Peyer's patch (tissue), 4 donors: ENCODE data around the gene MCAT.

Experiments
- CTCF ChIP-seq, 6 experiments: fragments of 450-650 bp in 4 of 6; fragments of 200-600 bp in 2 of 6; sonication (generic) in 1 of 6; IDR thresholded peaks; one replicate each; pipeline ENCODE4 v1.5.1; 2017 to 2019; ENCODE audit warnings: antibody characterized with exemption in 6 of 6, mild to moderate bottlenecking in 3 of 6, moderate library complexity in 1 of 6
- POLR2A ChIP-seq, 2 donors: fragments of 450-650 bp; IDR thresholded peaks; one replicate each; pipeline ENCODE4 v1.5.1; 2017; ENCODE audit warnings: antibody characterized with exemption in 2 of 2, mild to moderate bottlenecking in 2 of 2, moderate library complexity in 2 of 2

DNA sequence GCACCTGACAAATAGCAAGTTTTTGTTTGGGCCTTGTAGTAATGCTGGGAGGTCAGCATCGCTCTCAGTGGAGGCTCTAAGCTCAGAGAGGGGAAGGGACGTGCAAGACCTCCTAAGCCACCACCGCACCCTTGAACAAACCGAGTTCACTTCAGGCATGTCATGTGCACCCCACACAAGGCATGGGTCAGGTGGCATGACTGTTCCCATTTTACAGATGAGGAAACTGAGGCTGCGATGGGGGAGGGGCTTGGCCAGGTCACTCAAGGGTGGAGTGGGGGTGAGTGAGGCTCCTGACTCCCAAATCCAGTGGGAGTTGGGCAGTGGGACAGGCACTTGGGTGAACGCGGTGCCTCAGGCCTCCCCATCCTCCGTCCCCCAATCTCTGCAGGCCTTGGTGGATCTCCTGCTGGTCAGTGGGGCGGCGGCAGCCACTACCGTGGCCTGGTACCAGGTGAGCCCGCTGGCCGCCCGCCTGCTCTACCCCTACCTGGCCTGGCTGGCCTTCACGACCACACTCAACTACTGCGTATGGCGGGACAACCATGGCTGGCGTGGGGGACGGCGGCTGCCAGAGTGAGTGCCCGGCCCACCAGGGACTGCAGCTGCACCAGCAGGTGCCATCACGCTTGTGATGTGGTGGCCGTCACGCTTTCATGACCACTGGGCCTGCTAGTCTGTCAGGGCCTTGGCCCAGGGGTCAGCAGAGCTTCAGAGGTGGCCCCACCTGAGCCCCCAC, 19.4 kb upstream of the MCAT start:
- TF ChIP-seq CTCF (IDR thresholded peaks at IDR 0.05) (no peak), POLR2A (IDR thresholded peaks at IDR 0.05) (no peak)
